Epithelial cell of esophagus (primary cell): Measurements from ENCODE around the gene EDRF1.

ENCODE experiments used
- DNase-seq: peaks from one replicate; pipeline ENCODE4 v3.0.0; 2010; ENCODE audit warnings: low read depth
- H3K4me3 ChIP-seq: 2 replicates; pipeline ENCODE4 v1.5.1; 2011; ENCODE audit warnings: mild to moderate bottlenecking, low read length, control low read depth
- TF ChIP-seq, protein P1 (sequence below): IDR thresholded peaks from 2 replicates; pipeline ENCODE4 v1.5.1; 2011; ENCODE audit warnings: low read depth, mild to moderate bottlenecking, low read length, control low read depth, inconsistent platforms; ENCODE audit not compliant: insufficient read depth; ENCODE audit errors: missing control alignments

The EDRF1 gene, protein sequence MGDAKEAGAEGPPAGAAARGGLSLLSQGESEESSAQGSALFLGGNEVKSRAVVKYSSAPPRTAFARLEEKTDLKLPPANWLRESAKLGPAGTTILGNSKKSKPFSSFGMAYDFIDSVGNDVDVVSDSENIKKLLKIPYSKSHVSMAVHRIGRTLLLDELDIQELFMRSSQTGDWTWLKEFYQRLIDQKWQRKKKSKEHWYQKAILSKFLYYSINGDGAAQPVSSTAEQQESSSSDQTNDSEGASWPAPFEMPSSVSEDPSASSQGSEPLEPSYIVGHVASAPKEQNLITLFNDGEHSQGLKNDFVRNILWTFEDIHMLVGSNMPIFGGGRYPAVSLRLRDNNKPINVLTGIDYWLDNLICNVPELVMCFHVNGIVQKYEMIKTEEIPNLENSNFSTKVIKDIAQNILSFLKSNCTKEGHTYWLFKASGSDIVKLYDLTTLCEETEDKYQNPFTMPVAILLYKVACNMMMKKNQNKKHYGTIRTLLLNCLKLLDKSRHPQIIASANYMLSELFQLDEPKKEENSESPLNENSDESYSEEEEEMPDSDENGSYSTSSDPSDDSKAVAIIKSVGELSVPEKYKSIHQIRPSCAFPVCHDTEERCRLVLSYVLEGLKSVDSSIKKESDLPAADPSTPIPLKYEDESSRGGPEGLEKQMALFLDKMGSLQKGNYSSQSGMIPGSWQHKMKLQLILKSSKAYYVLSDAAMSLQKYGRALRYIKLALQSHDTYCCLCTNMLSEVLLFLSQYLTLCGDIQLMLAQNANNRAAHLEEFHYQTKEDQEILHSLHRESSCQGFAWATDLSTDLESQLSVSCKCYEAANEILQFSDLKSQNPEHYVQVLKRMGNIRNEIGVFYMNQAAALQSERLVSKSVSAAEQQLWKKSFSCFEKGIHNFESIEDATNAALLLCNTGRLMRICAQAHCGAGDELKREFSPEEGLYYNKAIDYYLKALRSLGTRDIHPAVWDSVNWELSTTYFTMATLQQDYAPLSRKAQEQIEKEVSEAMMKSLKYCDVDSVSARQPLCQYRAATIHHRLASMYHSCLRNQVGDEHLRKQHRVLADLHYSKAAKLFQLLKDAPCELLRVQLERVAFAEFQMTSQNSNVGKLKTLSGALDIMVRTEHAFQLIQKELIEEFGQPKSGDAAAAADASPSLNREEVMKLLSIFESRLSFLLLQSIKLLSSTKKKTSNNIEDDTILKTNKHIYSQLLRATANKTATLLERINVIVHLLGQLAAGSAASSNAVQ

DNA sequence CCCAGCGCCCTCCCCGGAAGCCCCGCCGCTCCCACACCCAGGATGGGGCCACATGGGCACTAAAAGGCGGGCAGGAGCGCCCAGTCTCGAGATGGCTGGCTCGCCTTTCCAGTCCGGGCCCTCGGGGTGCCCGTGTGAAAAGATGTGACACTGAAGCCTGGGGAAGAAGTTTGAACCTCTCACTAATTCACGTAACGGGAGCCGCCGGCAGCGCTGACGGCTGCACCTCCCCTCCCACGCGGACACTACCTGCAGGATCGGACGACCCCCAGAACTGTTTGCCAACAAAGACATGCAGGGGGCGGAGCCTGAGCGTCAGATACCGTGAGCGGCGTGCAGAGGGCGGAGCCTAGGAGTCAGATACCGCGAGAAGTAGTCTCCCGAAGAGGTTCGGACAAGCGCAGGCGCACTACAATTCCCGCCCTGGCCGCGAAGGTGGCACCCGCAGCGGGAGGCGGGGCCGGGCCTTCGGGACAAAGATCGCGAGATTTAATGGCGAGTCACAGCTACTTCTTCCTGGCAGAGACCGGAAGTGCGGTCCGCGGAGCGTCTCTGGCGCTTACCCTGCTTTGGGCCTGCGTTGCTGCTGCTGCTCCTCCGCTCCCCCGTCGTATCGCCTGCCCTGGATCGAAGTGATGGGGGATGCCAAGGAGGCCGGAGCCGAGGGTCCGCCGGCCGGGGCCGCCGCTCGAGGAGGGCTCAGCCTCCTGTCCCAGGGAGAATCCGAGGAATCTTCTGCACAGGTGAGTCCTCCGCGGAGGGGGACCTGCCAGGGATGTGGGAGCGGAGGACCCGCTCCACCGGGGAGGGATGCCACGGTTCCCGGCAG, at the start of gene EDRF1:
EDRF1 (plus strand) TSS at position 537 of the 829 bp plus-strand sequence; CDS start at position 636, 99 bp downstream.
- TF ChIP-seq, protein P1, sequence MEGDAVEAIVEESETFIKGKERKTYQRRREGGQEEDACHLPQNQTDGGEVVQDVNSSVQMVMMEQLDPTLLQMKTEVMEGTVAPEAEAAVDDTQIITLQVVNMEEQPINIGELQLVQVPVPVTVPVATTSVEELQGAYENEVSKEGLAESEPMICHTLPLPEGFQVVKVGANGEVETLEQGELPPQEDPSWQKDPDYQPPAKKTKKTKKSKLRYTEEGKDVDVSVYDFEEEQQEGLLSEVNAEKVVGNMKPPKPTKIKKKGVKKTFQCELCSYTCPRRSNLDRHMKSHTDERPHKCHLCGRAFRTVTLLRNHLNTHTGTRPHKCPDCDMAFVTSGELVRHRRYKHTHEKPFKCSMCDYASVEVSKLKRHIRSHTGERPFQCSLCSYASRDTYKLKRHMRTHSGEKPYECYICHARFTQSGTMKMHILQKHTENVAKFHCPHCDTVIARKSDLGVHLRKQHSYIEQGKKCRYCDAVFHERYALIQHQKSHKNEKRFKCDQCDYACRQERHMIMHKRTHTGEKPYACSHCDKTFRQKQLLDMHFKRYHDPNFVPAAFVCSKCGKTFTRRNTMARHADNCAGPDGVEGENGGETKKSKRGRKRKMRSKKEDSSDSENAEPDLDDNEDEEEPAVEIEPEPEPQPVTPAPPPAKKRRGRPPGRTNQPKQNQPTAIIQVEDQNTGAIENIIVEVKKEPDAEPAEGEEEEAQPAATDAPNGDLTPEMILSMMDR = no peak
- peak; percentile 99 for DNase-seq
- peak within 1 kb of the TSS; percentile 88 for H3K4me3 ChIP-seq

DNA sequence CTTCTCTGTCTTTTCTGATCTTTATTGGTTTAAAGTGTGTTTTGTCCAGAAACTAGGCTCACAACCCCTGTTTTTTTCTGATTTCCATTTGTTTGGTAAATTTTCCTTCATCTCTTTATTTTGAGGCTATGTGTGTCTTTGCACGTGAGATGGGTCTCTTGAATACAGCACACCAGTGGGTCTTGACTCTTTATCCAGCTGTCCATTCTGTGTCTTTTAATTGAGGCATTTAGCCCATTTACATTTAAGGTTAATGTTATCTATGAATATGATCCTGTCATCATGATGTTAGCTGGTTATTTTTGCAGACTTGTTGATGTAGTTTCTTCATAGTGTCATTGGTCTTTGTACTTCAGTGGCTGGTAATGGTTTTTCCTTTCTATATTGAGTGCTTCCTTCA, 46.6 kb upstream of the EDRF1 start:
- DNase-seq = no peak

DNA sequence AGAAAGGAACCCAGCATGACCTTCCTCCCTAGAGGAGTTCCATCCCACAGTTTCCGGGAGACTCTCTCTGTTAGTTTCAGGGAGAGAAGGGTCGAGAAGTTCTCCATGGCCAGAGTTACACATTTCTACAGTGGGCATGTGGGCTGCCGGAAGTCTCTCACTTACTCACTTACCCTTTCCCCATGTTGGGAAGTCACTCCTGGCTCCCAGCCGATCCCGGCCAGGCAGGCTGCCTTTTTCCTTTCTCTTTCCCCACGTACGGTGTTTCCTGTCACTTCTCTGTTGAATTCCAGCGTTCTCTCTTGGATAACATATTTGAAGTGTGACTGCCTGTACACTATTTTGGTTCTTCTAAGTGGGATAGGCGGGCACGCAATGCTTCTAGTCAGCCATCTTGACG, 40.1 kb upstream of the EDRF1 start:
- no peak overlapping the region for H3K4me3 ChIP-seq
- DNase-seq = no peak
- TF ChIP-seq, protein P1 = no peak

More for the DNA sequence above, 46.6 kb upstream of the EDRF1 start:
- no peak overlapping the region for H3K4me3 ChIP-seq
- TF ChIP-seq, protein P1 = no peak

DNA sequence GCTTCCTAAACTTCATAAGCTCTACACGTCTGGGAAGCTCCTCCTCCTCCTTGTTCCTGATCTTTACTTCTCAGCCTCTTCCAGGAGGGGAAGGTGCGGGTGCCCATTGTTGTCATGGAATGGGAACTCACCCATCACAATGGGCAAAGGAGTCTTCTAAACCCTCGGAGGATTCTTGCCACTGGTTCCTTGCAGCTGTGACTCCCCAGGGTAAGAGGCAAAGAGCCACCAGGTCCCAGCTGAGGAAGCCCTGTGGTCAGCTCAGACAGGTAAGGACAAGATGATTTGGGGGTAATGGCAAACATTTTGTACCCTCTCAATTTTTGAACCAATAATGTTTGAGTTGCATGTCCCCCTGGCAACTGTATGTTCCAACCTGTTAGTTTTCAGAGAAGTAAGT, 36.4 kb upstream of the EDRF1 start, which contains the start of gene TEX36:
TEX36 (minus strand) TSS at position 101 of the 400 bp plus-strand sequence. CDS start 174 bp downstream, outside the sequence.
- no peak for DNase-seq
- TF ChIP-seq, protein P1 = no peak
- no peak within 1 kb of the TSS for H3K4me3 ChIP-seq

DNA sequence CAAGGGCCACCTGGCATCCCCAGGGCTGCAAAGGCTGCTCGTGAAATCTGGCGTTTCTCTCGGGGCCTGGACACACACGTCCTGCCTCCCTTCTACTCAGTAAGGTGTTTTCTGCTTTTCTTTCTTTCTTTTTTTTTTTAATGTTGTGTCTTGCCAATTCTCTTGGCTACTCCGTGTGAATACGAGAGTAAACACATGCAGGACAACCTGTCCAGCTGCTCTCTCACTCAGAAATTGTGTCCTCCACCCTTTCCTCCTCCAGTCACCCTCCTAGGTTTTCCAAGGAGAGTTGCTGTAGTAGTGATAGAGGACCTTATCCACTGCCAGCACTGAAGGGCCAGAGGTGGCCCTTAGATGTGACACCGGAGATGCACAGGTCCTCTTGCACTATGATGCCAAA, 35.7 kb upstream of the EDRF1 start:
- TF ChIP-seq, protein P1 = no peak
- DNase-seq = no peak
- H3K4me3 ChIP-seq = no peak overlapping the region

DNA sequence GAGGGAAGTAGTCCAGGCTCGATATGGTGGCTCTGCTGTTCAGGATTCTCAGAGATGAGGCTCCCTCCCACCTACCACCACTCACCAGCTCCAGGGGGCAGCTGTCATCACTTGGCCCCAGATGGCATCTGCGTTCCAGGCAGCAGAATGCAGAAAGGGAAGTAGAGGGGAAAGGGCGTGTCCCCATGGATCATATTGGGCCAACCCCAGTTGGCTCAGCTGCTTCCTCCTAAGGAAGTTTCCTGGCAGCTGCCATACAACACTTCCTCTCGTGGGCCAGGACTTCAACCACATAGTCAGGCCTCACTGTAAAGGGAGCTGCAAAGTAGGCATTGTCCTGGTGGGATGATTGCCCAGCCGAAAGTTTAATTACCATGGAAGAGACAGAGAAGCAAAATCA, 34.9 kb upstream of the EDRF1 start:
- no peak overlapping the region for H3K4me3 ChIP-seq
- DNase-seq = no peak
- TF ChIP-seq, protein P1 = no peak
